ENCODE results near the gene WDR45. TPM values are rescaled to one million over a fixed set of nuclear protein-coding genes. Genes with fewer than 3 reads are reported as not detected.
A peak's percentile ranks its signal among the peaks of the same experiment; 100 is the strongest.

Gene WDR45
- total RNA-seq, 4 donors from 2014 or later, result 84.4 to 102 (median 87.8) TPM

- DNase-seq (ENCODE audit: low spot score in 2 of 2), result no peak
- intact Hi-C loops (cut with DNase I; ENCODE audit: low total_unique reads), result no loop called here
- TF ChIP-seq POLR2A (IDR thresholded peaks at IDR 0.05), result no peak
- no peak for TF ChIP-seq CTCF (IDR thresholded peaks at IDR 0.05)
- WGBS, 2 donors, result 4 to 26% methylated on average over 9 to 10 of the region's 10 CpGs
- H3K4me3 ChIP-seq (ENCODE audit: low read depth, poor library complexity, severe bottlenecking), result peak overlapping the region; percentile 64
Measured at GRCh38 chrX:49041744-49042580, 37.7 kb downstream of the WDR45 start.

- 16 to 53% methylated on average over 7 of the region's 7 CpGs for WGBS, 2 donors
- no peak overlapping the region for H3K4me3 ChIP-seq (ENCODE audit: low read depth, poor library complexity, severe bottlenecking)
- intact Hi-C loops (cut with DNase I; ENCODE audit: low total_unique reads), result no loop called here
- TF ChIP-seq CTCF (IDR thresholded peaks at IDR 0.05) (no peak), POLR2A (IDR thresholded peaks at IDR 0.05) (no peak)
- no peak for DNase-seq (ENCODE audit: low spot score in 2 of 2)
Measured at GRCh38 chrX:49040376-49040955, 39.2 kb downstream of the WDR45 start.

- peak; percentile 55 to 92 for DNase-seq (ENCODE audit: low spot score in 2 of 2)
- TF ChIP-seq CTCF (IDR thresholded peaks at IDR 0.05) (no peak), POLR2A (IDR thresholded peaks at IDR 0.05) (no peak)
- no peak overlapping the region for H3K4me3 ChIP-seq (ENCODE audit: low read depth, poor library complexity, severe bottlenecking)
- intact Hi-C loops (cut with DNase I; ENCODE audit: low total_unique reads), result no loop called here
- WGBS, 2 donors, result 4 to 44% methylated on average over 9 of the region's 9 CpGs
Measured at GRCh38 chrX:49039598-49040375, 39.9 kb downstream of the WDR45 start.

- intact Hi-C loops (cut with DNase I; ENCODE audit: low total_unique reads), result no loop called here
- DNase-seq (ENCODE audit: low spot score in 2 of 2), result no peak
- TF ChIP-seq POLR2A (IDR thresholded peaks at IDR 0.05) (no peak), CTCF (IDR thresholded peaks at IDR 0.05) (no peak)
- WGBS, 2 donors, result 91% methylated on average over 8 to 15 of the region's 15 CpGs
- H3K4me3 ChIP-seq (ENCODE audit: low read depth, poor library complexity, severe bottlenecking), result no peak overlapping the region
Measured at GRCh38 chrX:49037883-49038475, 41.7 kb downstream of the WDR45 start.

- 69 to 77% methylated on average over 4 to 6 of the region's 6 CpGs for WGBS, 2 donors
- intact Hi-C loops (cut with DNase I; ENCODE audit: low total_unique reads), result no loop called here
- no peak for TF ChIP-seq POLR2A (IDR thresholded peaks at IDR 0.05)
- no peak for TF ChIP-seq CTCF (IDR thresholded peaks at IDR 0.05)
Measured at GRCh38 chrX:49030283-49030682, 49.4 kb downstream of the WDR45 start.

More at GRCh38 chrX:49030283-49030682, 49.4 kb downstream of the WDR45 start:
- H3K4me3 ChIP-seq (ENCODE audit: low read depth, poor library complexity, severe bottlenecking), result no peak overlapping the region
- DNase-seq (ENCODE audit: low spot score in 2 of 2), result no peak

All from lower leg skin (tissue), 4 donors.